Measurements from ENCODE around the gene PTGER3.
"Not testable (repeated sequence)": the region's sequence is repeated elsewhere in the genome, so short reads cannot be mapped to it uniquely, and the experiment has no call there.

PTGER3 gene

DNA sequence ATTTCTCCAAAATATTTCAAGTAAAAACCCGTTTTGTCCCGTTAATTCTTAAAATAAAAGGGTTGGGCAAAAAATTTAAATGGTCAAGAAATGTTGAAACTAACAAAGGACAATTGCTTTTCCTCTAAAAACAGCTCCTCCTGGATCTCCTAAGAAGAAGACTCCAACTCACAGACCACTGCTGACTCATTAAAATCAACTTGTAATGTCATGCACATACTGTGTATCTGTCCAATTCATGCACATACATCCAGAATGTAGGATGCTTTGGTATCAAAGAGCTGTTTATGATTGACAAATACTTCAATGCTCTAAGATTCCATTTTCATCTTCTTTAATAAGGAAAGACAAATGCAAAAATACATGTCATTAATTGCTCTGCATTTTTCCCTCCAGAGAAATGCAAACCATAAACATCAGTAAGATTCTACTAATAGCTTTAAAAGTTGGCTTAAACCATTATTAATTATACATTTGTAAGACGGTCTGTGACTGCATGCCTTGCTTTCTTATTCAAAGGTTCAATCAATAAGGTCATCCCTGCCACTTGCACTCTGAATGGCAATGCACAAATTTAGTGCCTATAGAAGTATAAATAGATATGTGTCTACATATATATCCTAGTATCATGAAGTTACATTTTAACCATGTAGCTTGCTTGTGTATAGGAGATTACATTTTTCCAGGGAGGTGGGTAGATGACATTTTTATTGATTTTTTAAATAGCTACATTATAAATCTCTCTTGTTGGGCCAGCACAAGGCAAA is 44.7 kb downstream of the PTGER3 start:
- DNase-seq (ENCODE audit: low spot score): no peak

DNA sequence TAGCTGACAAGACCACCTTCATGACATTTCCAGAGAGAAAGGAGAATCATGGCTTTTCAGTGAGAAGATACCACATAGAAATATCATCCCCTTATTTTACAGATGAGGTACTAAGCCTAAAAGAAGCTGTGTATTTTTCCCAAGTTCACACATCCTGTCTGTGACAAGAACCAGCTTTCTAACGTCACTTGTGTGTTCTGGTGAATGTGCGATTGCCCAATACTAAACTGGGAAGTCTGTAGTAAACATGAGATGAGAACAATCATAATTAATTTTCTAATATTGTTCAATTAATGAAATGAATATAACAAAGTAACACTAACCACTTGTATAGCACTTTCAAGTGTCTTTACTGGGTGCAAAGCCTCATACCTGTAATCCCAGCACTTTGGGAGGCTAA is 46.0 kb downstream of the PTGER3 start:
- no peak for DNase-seq (ENCODE audit: low spot score)

DNA sequence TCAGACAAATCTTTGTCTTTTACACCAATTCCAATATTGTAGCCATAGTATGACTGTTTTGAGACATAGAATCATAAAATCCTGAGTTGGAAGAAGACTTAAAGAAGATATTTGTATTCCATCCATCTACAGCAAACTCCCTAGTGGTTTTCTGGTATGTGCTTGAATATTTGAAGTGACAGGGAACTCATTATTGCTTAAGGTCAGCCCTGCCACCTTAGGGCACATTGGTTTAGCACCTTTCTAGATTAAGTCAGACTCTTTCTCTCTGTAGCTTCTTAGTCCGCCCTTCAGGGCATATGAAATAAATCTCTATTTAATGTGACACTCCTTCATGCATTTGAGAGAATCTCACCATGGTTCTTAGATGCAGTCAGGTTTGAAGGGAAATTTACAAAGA is 49.8 kb downstream of the PTGER3 start:
- no peak for DNase-seq (ENCODE audit: low spot score)

DNA sequence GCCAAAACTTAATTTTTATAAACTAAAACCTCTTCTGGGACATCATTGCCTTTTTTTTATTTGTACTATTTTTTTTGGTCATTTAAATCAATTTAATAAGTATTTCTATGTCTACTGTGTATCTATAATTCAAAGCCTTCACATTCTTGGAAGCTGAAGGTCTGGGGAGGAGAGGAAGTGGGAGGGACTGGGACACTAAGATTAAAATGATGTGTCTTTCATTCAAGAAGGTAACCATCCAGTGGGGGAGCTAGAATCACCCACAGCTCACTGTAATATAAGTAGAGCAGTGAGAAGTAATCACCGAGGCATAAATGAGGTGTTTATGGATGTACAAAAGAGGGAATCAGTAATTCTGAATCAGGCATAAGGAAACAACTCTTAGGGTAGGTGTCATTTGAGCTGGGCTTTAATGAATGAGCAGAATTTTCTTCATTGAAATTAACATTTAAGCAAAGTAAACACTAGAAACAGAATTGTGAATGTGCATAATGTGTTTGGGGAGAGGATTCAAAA is 52.8 kb downstream of the PTGER3 start:
- DNase-seq (ENCODE audit: low spot score): no peak

DNA sequence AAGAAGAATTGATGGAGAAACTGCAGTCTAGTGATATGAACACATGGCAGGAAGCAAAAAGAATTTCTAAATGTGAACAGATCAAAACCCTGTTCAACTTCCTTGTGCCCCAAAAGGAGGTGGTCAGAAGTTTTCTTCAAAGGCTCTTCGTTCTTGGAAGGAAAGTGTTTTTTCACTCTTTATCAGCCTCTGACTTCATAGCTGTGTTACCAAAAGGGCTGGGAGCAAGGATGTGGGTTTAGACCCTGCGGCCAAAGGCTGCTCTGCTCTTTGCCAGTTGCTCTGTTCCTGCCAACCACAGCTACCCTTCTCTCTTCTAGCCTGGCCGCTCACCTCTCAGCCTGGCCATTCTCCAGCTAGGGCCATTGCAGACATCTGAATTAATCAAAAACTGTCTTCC is 53.8 kb downstream of the PTGER3 start:
- no peak for DNase-seq (ENCODE audit: low spot score)

DNA sequence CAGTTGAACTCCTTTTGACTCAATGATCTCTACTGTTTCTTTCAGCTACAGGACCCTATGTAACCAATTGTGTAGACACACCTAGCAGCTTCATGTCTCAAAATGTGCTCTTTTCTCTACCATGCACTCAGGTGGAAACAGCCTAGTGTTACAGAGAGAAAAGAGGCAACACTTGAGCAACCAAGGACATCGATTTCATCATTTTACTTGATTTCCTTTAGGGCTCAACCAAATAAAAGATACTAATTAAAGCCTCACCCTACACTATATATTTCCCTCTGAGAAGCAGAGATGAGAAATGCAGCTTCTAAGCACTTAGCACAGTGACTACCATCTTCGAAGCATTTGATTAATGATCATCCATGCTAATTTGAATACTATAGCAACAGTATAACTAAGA is 55.1 kb downstream of the PTGER3 start:
- no peak for DNase-seq (ENCODE audit: low spot score)

DNA sequence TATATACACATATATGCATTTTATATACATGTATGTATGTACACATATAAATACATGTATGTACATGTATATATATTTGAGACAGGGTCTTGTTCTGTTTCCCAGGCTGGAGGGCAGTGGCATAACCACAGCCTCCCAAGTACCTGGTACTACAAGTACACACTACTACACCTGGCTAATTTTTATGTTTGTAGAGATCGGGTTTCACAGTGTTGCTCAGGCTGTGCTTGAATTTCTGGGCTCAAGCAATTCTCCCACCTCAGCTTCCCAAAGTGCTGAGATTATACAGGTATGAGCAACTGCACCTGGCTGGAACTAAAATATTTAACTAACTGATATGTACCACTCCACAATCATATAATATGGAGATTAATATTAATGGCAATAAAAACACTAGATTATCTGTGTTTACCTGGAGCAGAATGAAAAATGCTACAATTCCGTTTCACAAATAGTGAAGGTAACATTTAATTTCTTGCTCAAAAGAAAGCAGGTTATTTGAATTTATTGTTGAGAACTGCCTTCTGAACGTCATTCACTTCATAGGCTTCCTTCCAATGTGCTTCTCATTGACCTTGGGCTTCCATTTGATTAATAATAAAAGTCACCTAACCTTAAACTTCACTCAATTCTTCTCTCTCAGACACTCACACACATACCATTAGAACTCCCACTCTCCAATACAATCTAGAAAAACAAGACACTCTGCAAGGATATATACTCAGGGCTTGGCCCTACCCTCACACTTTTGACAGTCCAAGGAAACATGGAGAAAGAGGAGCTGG is 57.0 kb downstream of the PTGER3 start:
- no peak for DNase-seq (ENCODE audit: low spot score)

DNA sequence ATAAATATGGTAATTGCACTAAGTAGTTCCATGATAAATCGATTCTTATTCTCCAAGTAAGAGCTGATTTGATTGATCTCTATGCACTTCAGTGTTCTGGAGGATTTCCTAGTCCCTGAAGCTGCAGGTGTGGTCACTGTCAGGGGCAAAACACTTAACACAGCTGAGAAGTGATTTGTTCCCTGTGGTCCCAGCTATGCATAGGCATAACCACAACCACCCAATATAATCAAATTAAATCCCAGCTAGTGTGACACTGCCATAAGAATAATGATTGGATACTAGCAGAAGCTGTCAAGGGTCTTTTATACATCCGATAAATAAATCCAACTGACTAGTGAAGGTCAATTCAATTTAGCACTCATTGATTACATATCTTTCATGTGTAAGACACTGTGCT is 60.1 kb downstream of the PTGER3 start:
- no peak for DNase-seq (ENCODE audit: low spot score)

DNA sequence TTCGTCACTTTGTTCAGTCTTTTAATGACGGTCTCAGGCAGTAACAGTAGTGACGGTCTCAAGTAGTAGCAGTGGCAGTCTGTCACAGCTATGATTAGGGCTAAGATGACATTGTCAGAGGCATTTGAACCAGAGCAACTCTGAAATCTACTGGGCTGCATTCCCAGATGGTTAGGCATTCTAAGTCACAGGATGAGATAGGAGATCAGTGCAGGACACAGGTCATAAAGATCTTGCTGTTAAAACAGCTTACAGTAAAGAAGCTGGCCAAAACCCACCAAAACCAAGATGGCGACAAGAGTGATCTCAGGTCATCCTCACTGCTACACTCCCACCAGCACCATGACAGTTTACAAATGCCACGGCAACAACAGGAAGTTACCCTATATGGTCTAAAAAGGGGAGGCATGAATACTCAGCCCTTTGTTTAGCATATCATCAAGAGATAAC is 61.8 kb downstream of the PTGER3 start:
- not testable (repeated sequence) for DNase-seq (ENCODE audit: low spot score)

DNA sequence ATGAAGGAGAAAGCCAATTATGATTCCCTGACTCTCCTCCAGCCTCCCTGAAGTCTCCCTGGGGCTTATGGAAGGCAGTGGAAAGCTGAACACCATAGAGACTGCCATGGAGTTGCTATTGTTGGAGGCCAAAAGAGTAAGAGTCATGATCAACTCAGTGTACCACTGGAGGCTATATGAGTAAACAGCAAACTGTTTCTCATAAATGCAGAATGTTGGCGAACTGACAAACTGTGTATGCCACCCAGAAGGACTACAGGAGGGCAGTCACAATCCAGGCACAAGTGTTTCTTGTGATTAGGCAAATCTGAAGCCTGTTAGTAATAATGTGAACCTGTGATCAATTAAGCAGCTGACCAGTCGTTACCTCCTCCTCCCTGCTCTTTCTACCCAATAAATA is 62.3 kb downstream of the PTGER3 start:
- not testable (repeated sequence) for DNase-seq (ENCODE audit: low spot score)

DNA sequence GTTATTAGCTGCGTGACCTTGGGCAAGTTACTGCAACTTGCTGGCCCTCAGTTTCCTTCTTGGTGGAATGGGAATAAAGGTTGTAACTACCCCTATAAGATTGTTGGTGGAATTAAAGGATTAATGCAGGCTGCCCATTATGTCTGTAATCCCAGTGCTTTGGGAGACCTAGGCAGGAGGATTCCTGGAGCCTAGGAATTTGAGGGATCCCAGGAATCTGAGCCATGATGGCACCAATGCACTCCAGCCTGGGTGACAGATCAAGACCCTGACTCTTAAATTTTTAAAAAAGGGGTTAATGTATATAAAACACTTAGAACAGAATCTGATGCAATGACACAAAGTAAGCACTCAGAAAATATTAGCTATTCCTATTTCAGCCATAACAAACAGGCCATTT is 67.3 kb downstream of the PTGER3 start:
- DNase-seq (ENCODE audit: low spot score): no peak

DNA sequence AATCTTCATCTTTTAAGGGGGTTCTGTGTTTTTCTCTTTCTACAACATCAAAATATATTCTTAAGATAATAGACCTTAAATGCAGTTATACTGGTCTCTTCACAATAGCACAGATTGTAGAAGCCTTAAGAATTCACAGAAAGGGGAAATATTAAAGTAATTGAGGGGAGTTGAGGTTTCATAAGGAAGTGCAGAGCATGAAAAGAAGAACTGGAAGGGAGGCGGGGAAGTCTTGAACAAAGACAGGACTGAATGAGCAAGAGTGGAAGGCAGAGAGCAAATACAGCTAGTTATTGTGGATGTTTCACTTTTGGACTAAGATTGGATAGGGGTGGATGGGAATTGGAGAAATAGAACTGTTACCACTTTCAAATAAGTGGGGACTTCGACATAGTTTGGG is 67.7 kb downstream of the PTGER3 start:
- no peak for DNase-seq (ENCODE audit: low spot score)

DNA sequence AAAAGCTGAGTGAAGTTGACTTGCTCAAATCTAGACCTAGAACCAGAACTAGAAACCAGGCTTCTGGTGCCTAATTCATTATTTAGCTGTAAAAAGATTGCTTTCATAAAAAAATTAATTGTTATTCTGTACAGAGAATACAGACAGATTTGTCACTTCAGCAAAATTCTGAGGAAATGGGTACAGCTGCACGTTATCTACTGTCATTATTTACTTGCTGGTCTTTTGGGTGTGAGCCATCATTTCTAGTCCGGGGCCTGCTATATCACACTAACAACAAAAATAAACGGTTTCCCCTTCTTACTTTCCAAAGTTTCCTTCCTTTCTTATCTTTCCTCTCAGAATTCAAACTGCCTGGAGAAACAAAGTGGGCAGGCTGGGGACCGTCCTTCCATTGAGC is 68.3 kb downstream of the PTGER3 start:
- no peak for DNase-seq (ENCODE audit: low spot score)

DNA sequence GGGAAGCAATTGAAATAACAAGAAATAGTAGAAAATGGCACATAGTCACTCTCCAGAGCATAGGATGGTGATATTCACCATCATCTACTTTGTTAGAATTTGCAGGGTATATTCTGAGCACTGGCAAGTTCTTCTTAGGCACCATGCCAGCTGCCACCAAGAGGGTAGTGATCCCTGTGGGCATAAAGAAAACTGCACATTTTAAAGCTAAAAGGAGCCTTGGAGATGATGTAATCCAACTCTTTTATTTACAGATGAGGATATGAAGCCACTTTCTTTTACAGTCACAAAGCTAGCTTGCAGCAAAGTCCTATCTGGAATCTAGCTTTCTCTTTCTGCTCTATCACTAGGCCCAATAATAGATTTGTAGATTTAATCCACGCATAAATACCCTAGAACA is 69.0 kb downstream of the PTGER3 start:
- no peak for DNase-seq (ENCODE audit: low spot score)

DNA sequence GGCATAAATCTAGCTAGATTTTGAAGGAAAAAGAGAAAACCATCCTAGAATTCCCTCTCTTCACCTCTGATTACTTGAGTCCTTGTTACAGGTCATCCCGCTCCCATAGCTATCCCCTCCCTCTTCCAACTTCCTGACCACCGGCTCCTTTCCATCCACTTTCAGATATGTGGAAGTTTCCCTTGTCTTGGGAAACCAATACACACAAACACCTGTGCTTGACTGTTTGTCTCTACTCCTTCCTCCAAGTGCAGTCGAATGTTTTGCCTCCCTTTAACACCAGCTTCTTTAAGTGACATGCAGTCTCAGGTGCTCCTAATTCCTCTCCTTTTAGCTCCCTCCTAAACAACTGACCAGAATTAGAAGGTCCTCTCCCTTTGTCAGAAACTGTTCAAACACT is 70.0 kb downstream of the PTGER3 start:
- DNase-seq (ENCODE audit: low spot score): no peak

DNA sequence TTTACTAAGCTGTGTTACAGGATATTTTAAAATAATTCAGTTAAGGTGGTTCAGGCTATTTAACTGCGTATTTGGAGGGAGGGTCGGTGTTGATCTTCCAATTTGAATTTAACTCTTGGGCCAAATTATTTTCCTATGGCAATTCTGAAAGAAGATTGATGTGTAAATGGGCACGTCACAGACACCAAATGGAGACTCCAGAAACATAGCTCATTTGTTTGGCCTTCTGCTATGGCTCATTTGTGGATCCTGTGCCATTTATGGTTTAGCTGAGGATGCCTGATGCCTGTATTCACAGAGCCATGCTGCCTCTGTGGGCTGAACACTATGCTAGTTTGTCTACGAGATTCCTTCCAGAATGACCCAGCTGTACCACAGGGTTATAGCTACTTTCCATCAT is 70.6 kb downstream of the PTGER3 start:
- no peak for DNase-seq (ENCODE audit: low spot score)

DNA sequence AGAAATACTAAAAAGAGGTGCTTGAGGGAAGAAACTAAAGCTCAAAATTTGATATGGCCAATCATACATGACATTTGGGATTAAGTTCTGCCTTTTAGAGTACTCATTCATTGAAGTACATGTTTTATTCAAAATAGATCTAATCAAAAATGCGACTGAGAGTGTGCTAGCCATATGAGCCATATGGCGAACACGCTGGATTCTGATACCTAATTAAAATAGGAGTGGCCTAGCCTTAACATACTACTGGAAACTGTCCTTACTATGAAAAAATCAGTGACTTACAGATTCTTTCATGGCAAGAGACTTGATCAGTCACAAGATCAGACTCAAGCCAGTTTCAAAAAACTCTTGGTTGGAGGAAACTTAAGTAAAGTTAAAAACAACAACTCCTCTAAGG is 73.9 kb downstream of the PTGER3 start:
- DNase-seq (ENCODE audit: low spot score): no peak

DNA sequence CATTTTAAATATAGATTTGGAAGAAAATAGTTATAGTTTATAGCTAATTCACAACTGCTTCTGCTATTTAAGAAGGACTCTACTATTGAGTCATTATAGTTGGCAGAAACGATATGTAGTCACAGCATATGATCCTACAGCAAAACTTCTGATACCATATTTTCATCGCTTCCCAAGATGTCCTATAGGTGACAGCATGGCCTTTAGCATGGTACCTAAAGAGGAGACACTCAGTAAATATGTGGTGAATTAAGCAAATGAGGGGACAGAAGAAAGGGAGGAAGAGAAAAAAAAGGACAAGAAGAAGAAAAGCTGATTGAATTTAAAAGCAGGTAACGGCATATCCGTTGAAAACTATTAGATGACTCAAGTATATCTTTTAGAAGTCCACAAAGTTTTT is 77.2 kb downstream of the PTGER3 start:
- DNase-seq (ENCODE audit: low spot score): no peak

DNA sequence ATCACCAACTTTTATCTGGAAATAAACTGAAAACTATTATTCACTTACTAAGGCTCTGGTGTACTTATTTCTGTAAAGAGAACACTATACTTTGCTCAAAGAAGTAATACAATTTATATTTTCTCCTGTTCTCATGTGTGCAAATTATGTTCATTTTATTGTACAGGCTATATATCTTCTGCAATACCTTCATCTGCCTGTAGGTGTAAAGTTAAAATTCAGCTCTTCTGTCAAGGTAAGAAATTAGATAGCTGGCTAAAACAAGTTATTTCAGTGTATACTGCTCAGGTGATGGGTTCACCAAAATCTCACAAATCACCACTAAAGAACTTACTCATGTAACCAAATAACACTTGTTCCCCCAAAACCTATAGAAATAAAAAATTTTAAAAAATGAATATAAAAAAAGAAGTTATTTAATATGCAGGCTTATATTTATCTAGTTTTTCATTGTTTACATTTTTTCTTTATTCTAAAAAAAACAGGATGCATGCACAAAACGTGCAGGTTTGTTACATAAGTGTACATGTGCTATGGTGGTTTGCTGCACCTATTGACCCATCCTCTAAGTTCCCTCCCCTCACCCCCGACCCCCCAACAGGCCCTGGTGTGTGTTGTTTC is 81.5 kb downstream of the PTGER3 start:
- DNase-seq (ENCODE audit: low spot score): no peak

DNA sequence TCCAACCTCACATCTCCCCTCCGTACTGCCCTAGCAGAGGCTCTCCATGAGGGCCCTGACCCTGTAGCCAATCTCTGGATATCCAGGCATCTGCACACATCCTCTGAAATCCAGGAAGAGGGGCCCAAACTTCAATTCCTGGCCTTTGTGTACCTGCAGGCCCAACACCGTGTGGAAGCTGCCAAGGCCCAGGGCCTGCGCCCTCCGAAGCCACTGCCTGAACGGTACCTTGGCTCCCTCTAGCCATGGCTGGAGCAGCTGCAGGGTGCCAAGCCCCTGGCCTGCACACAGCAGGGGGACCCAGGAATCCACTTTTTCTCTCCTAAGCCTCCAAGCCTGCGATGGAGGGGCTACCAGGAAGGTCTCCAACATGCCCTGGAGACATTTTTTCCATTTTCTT is 84.2 kb downstream of the PTGER3 start:
- DNase-seq (ENCODE audit: low spot score): no peak

DNA sequence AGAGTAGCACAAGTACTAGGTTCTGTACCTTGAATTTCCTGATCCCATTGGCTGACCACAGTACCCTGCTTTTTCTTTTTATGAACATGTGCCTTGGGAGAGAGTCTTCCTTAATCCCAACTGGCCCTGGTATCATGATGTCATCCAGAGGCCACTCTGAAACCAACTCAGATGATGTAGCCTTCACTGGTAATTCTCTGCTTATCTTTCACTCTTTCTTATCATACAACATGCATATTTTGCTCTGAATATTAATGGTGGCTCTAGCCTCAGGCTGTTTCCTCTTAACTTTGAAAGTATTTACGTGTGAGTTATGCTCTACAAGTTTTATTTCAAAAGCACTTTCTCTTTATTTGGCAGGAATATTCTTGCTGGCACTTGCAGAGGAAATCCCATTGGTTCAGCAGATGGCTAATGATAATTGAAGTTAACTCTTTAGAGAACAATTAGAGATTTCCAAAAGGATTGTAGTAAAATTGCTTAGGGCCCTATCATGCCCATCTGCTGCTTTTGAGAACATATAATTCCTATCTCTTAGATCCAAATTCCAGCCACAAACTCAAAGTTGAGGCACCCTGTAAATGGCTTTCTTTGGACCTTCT is 86.1 kb downstream of the PTGER3 start:
- no peak for DNase-seq (ENCODE audit: low spot score)

DNA sequence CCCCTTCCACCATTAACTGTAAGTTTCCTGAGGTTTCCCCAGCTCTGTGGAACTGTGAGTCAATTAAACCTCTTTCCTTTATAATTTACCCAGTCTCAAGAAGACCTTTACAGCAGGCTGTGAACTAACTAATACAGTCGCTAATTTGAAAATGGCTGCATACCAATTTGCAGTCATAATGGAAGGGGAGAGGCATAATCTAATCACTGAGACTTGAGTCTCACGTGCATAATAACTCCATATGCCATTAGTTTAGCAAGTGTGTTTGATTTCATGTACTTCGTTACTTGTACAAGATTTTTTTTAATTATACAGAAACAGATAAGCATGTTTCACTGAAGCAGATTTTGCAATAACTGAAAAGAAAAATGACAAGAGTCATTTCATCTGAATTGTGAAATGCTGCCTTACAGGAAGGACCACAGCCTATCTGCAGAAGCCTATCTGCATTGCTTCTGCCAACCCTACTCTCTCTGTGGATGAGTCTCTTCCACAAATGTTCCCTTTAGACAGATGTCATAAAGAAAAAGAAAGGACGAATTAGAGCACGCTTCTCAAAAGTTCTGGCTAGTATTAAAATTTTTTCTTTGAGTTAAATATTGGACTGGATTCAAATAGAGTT is 99.1 kb downstream of the PTGER3 start:
- DNase-seq (ENCODE audit: low spot score): no peak
